WERI-Rb-1 (cell line): Measurements from ENCODE around the gene ITGA1.

Experiments used
- DNase-seq: peaks from one replicate; pipeline ENCODE4 v3.0.0-alpha.2; 2020
- H3K27ac ChIP-seq: fragments of 250-450 bp; sonication (Bioruptor Pico); 2 replicates; pipeline ENCODE4 v1.5.1; 2020; ENCODE audit warnings: mild to moderate bottlenecking, moderate library complexity
- H3K27me3 ChIP-seq: fragments of 250-450 bp; sonication (Bioruptor Pico); 2 replicates; pipeline ENCODE4 v1.5.1; 2021; ENCODE audit warnings: mild to moderate bottlenecking, low read depth, moderate library complexity; ENCODE audit not compliant: insufficient read depth, severe bottlenecking
- H3K36me3 ChIP-seq: fragments of 250-450 bp; sonication (Bioruptor Pico); 2 replicates; pipeline ENCODE4 v1.5.1; 2020; ENCODE audit warnings: mild to moderate bottlenecking, moderate library complexity
- H3K4me3 ChIP-seq: 2 replicates; pipeline ENCODE4 v1.5.1; 2011; ENCODE audit warnings: low read depth, mild to moderate bottlenecking, control low read depth, low read length
- H3K9me3 ChIP-seq: fragments of 250-450 bp; sonication (Bioruptor Pico); 2 replicates; pipeline ENCODE4 v1.5.1; 2021; ENCODE audit warnings: mild to moderate bottlenecking, moderate library complexity; ENCODE audit not compliant: severe bottlenecking
- TF ChIP-seq, protein P1 (sequence below): IDR thresholded peaks from 2 replicates; pipeline ENCODE4 v1.5.1; 2011; ENCODE audit warnings: low read depth, mild to moderate bottlenecking, control low read depth, inconsistent platforms, low read length

Gene ITGA1

DNA sequence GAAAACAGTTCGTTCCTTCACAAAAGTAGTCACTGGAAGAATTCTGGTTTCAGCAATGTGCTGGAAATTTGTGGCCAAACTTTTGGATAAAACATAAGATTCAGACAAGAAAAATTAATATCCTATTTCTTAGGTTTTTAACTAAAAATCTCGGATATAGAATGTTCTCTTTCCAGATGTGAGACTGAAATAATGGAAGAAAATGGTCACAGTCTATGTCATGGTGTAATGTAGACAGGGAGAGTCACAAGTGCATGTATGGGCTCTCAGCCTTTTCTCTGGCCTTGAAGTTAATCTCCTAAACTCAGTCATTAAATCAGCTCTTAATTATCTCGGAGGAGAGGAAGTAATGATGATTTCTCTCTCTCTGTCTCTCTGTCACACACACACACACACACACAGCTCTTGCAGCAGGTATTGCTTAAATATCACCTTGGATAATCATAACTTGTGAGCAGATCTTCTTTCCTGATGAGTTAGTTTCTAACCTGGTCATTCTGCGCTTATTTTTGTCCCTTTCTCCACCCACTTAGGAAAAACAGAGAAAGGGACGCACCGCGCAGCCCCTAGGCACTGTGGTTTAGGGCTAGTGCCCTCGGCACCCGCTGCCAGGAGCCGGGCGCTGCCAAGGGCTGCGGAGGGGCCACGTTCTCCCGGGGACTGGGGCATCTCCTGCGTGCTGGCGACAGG, 200.8 kb downstream of the ITGA1 start:
- Histone ChIP-seq H3K27ac (no peak overlapping the region), H3K36me3 (no peaks in the 10 kb centered on the region), H3K27me3 (peaks cover 20% of the 10 kb centered on the region), H3K4me3 (peak overlapping the region; percentile 58), H3K9me3 (no peaks in the 10 kb centered on the region)
- no peak for DNase-seq
- TF ChIP-seq, protein P1, sequence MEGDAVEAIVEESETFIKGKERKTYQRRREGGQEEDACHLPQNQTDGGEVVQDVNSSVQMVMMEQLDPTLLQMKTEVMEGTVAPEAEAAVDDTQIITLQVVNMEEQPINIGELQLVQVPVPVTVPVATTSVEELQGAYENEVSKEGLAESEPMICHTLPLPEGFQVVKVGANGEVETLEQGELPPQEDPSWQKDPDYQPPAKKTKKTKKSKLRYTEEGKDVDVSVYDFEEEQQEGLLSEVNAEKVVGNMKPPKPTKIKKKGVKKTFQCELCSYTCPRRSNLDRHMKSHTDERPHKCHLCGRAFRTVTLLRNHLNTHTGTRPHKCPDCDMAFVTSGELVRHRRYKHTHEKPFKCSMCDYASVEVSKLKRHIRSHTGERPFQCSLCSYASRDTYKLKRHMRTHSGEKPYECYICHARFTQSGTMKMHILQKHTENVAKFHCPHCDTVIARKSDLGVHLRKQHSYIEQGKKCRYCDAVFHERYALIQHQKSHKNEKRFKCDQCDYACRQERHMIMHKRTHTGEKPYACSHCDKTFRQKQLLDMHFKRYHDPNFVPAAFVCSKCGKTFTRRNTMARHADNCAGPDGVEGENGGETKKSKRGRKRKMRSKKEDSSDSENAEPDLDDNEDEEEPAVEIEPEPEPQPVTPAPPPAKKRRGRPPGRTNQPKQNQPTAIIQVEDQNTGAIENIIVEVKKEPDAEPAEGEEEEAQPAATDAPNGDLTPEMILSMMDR, result no peak

DNA sequence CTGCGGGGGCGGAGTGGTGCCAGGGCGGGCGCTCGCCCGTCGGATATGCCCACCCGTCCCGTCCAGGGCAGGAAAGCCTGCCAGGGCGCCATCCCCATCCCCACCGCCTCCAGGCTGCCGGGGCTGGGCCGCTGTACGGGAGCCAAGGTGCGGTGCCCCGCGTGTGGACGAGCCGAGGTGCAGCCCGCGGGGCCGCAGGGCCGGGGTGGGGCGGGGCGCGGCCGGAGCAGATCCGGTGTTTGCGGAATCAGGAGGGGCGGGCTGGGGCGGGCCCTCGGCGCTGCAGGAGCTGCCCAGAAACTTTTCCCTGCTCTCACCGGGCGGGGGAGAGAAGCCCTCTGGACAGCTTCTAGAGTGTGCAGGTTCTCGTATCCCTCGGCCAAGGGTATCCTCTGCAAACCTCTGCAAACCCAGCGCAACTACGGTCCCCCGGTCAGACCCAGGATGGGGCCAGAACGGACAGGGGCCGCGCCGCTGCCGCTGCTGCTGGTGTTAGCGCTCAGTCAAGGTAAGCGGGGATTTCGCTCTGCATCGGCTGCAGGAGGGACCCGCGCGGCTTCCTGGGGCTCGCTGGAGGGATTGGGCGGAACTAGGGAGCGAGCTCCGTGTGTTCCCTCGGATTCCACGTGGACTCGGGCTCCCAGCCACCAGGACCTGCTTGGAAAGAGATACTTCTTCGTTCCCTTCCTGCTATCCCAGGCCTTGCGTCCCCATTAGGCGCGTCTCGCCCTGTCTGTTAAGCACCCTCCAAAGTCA, 201.5 kb downstream of the ITGA1 start, which contains the start of gene ITGA2:
Gene ITGA2 (plus strand): TSS at position 328 of the 756 bp plus-strand sequence. CDS start 117 bp downstream, at position 445.
- Histone ChIP-seq H3K9me3 (no peaks in the 10 kb centered on the region), H3K4me3 (peak within 1 kb of the TSS; percentile 58), H3K27ac (no peak within 1 kb of the TSS), H3K27me3 (peaks cover 20% of the 10 kb centered on the region), H3K36me3 (no peaks in the 10 kb centered on the region)
- DNase-seq, result peak; percentile 58
- TF ChIP-seq, protein P1, result no peak

DNA sequence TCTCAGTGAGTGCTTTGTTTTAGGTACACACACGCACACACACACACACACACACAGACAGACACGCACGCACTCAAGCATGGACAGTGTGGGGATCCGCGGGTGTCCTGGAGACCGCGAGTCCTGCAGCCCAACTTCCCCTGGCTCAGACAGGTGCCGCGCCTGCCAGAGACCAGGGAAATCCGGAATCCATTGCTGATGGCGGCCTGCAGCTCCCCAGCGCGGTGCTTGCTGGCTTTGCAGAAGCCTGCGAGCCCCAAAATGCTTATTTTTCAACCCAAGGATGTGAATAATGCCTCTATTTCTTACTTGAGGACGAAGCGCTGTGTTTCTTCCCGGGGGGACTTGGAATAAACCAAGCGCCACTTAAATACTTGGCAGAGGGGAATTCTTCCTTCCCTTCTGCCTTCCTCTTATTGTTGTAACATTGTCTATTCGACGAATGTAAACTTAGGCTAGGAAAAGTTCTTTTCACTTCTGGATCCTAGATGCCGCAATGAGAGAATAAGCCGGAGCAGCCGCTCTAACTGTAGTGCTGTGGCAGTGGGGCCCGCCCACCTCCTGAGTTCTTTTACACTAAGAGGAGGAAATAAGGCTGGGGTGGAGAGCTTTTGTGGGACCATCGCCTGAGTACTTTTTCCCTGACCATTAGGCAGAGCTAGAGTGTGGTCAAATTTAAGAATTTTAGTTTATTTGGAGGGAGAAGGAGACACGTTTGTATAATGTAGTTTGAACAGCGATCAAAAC, 202.2 kb downstream of the ITGA1 start:
- H3K27ac ChIP-seq, result no peak overlapping the region
- no peaks in the 10 kb centered on the region for H3K9me3 ChIP-seq
- TF ChIP-seq, protein P1, result peak; percentile 15; the same call in 1 of the 2 replicates
- H3K36me3 ChIP-seq, result no peaks in the 10 kb centered on the region
- H3K27me3 ChIP-seq, result peaks cover 20% of the 10 kb centered on the region
- peak overlapping the region; percentile 58 for H3K4me3 ChIP-seq
- peak; percentile 29 for DNase-seq

DNA sequence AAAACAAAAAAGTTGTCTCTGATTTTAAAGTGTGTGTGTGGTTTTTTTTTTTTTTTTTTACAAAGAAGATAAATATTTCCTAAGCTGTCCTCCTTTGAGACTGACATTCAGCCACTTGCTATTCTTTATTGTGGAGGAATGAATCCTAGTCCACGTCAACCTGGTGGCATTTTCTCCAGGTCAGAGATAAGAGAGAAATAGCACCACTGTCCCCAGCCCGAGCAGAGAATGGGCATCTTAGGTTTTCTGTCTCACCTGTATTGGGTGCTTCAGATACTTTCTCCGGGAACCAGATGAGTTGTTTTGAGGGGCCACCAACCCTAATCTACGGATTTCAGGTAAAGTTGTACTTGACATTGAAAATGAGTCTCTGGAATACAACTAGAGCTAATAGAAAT, 202.8 kb downstream of the ITGA1 start:
- no peak overlapping the region for H3K4me3 ChIP-seq
- DNase-seq, result no peak
- TF ChIP-seq, protein P1, result no peak
- no peaks in the 10 kb centered on the region for H3K36me3 ChIP-seq
- H3K9me3 ChIP-seq, result no peaks in the 10 kb centered on the region
- H3K27ac ChIP-seq, result no peak overlapping the region
- peaks cover 20% of the 10 kb centered on the region for H3K27me3 ChIP-seq

DNA sequence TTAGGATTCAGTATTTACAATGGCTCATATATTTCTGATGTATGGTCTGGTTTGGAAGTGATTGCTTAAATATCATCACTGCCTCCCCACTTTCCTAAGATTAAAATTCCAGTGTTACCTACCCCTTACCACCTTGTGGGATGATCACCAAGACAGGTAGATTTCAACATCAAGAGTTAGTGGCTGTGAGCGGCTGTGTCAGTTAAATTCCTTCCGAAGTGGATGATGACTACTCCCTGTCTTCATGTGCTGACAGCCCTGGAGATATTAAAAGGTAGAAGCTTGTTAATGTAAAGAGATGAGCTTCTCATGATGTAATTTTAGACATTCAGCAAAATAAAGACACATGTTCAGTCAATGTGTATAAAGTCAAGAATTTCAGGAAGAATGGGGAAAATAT, 205.7 kb downstream of the ITGA1 start:
- H3K27me3 ChIP-seq, result peaks cover 15% of the 10 kb centered on the region
- H3K36me3 ChIP-seq, result no peaks in the 10 kb centered on the region
- DNase-seq, result no peak
- no peaks in the 10 kb centered on the region for H3K9me3 ChIP-seq
- TF ChIP-seq, protein P1, result no peak
- H3K4me3 ChIP-seq, result no peak overlapping the region
- H3K27ac ChIP-seq, result no peak overlapping the region
